HepG2 (cell line): ENCODE results near the gene CAPZB. TPM values are rescaled to one million over a fixed set of nuclear protein-coding genes. Genes with fewer than 3 reads are reported as not detected.
A peak's percentile ranks its signal among the peaks of the same experiment; 100 is the strongest.

Source experiments
- ATAC-seq: fragments of 200-7000 bp; cut with Tn5 transposase; 3 replicates; pipeline ENCODE4 v1.9.1; 2020; ENCODE audit warnings: mild to moderate bottlenecking, moderate library complexity
- BruUV-seq: library from RNA; stranded (reverse); fragments of 400-500 nt; replicated peaks from 2 replicates; lab custom pipeline; 2021; lab: Mats Ljungman, UMichigan
- CTCF ChIA-PET: fragments of 300-600 bp; formaldehyde crosslinking; extraction: SDS; loops from one replicate; lab custom pipeline; 2021; ENCODE audit warnings: low total read pairs, inconsistent platforms, low intra/inter-chr PET ratio; lab: Yijun Ruan, JAX
- POLR2A ChIA-PET: fragments of 350-600 bp; sonication (Branson Sonifier 250); formaldehyde crosslinking; loops from one replicate; lab custom pipeline; 2020; ENCODE audit warnings: antibody characterized with exemption, inconsistent platforms; lab: Yijun Ruan, JAX
- DNase-seq: peaks from one replicate; pipeline ENCODE4 v3.0.0-alpha.2; 2015; ENCODE audit warnings: low spot score
- FAIRE-seq: peaks from 3 replicates; lab custom pipeline; 2011; peaks lifted over from hg19 to GRCh38; lab: Jason Lieb, UNC
- H2AFZ ChIP-seq: one replicate; pipeline ENCODE4 v1.6.1; 2011; ENCODE audit warnings: low read length, inconsistent platforms
- H3K27ac ChIP-seq: fragments of 300-600 bp; 3 replicates; pipeline ENCODE4 v1.8.0; 2011; ENCODE audit warnings: mixed run types, mild to moderate bottlenecking, mixed read lengths, low read length, inconsistent platforms; ENCODE audit not compliant: insufficient read depth; ENCODE audit errors: extremely low read length
- H3K27me3 ChIP-seq, 2 experiments: fragments of 200-600 bp in 1 of 2; 2 replicates in 1 of 2; 3 replicates in 1 of 2; pipeline versions ENCODE4 v1.6.0 to v1.8.0; 2011; ENCODE audit warnings: low read length in 2 of 2, mild to moderate bottlenecking in 2 of 2, moderate library complexity in 2 of 2, inconsistent platforms in 1 of 2; ENCODE audit not compliant: insufficient read depth in 2 of 2, control insufficient read depth in 1 of 2
- H3K36me3 ChIP-seq, 2 experiments: fragments of 200-600 bp in 1 of 2; replicated peaks in 1 of 2; 2 replicates in 1 of 2; 3 replicates in 1 of 2; pipeline versions ENCODE4 v1.5.1 to v1.8.0; 2011; ENCODE audit warnings: low read length in 2 of 2, inconsistent platforms in 1 of 2; ENCODE audit not compliant: insufficient read depth in 2 of 2, control insufficient read depth in 1 of 2
- H3K4me1 ChIP-seq: 2 replicates; pipeline ENCODE4 v1.5.1; 2012; ENCODE audit warnings: low read length, inconsistent platforms; ENCODE audit not compliant: insufficient read depth
- H3K4me2 ChIP-seq: 2 replicates; pipeline ENCODE4 v1.6.0; 2011; ENCODE audit warnings: low read depth, low read length, inconsistent platforms
- H3K4me3 ChIP-seq, 3 experiments: fragments of 200-600 bp in 1 of 3; sonication (generic), shearing (Covaris generic) in 1 of 3; replicated peaks in 1 of 3; 2 replicates each; pipeline ENCODE4 v1.5.1; 2011 to 2016; ENCODE audit warnings: low read length in 3 of 3, inconsistent platforms in 2 of 3, low read depth in 2 of 3, mild to moderate bottlenecking in 2 of 3, control low read depth in 1 of 3, mixed read lengths in 1 of 3; ENCODE audit not compliant: insufficient read depth in 1 of 3
- H3K79me2 ChIP-seq: one replicate; pipeline ENCODE4 v1.6.1; 2011; ENCODE audit warnings: low read length, inconsistent platforms; ENCODE audit not compliant: insufficient read depth
- H3K9ac ChIP-seq: 2 replicates; pipeline ENCODE4 v1.6.0; 2011; ENCODE audit warnings: mild to moderate bottlenecking, low read depth, low read length, inconsistent platforms; ENCODE audit not compliant: insufficient read depth
- H3K9me3 ChIP-seq: 2 replicates; pipeline ENCODE4 v1.5.1; 2012; ENCODE audit warnings: mild to moderate bottlenecking, low read length
- H4K20me1 ChIP-seq: 2 replicates; pipeline ENCODE4 v1.6.0; 2011; ENCODE audit warnings: inconsistent platforms, mild to moderate bottlenecking, low read length, moderate library complexity; ENCODE audit not compliant: insufficient read depth
- ARID3A ChIP-seq: IDR thresholded peaks from 2 replicates; pipeline ENCODE4 v1.6.1; 2012; ENCODE audit warnings: low read depth, low read length, improper control_type of control experiment
- E2F5 ChIP-seq: sonication (generic); formaldehyde crosslinking; conservative IDR thresholded peaks from 2 replicates; pipeline ENCODE4 v1.4.0; 2020; ENCODE audit warnings: missing genetic modification reagents
- FOSL2 ChIP-seq: sonication (generic); formaldehyde crosslinking; IDR thresholded peaks from 2 replicates; pipeline ENCODE4 v1.4.0; 2020; ENCODE audit warnings: missing genetic modification reagents
- GATAD1 ChIP-seq: IDR thresholded peaks from 2 replicates; pipeline ENCODE4 v1.6.1; 2016; ENCODE audit warnings: missing genetic modification reagents, missing compliant biosample characterization
- GPN1 ChIP-seq: sonication (generic); formaldehyde crosslinking; IDR thresholded peaks from 2 replicates; pipeline ENCODE4 v1.5.1; 2020; ENCODE audit warnings: missing genetic modification reagents, borderline replicate concordance
- HINFP ChIP-seq: sonication (generic); formaldehyde crosslinking; IDR thresholded peaks from 2 replicates; pipeline ENCODE4 v1.4.0; 2020; ENCODE audit warnings: low read depth, mild to moderate bottlenecking, missing genetic modification reagents
- HNRNPLL ChIP-seq: fragments of 200-400 bp; formaldehyde crosslinking; IDR thresholded peaks from 2 replicates; pipeline ENCODE4 v1.6.1; 2017; ENCODE audit warnings: mild to moderate bottlenecking, low read depth, low read length; ENCODE audit not compliant: poor library complexity, severe bottlenecking
- LCORL ChIP-seq, 2 experiments: fragments of 450-650 bp in 1 of 2; sonication (generic) in 1 of 2; formaldehyde crosslinking in 1 of 2; IDR thresholded peaks; 2 replicates each; pipeline versions ENCODE4 v1.5.0 to v1.6.1; 2017 to 2020; ENCODE audit warnings: antibody characterized with exemption in 1 of 2, missing genetic modification reagents in 1 of 2
- SMYD3 ChIP-seq: sonication (generic); formaldehyde crosslinking; IDR thresholded peaks from 2 replicates; pipeline ENCODE4 v1.8.1; 2023; ENCODE audit warnings: mild to moderate bottlenecking, missing genetic modification reagents
- TGIF2 ChIP-seq: IDR thresholded peaks from 2 replicates; pipeline ENCODE4 v1.6.1; 2016; ENCODE audit warnings: control low read depth, missing compliant biosample characterization
- ZNF24 ChIP-seq: fragments of 450-650 bp; IDR thresholded peaks from 2 replicates; pipeline ENCODE4 v1.6.1; 2017; ENCODE audit warnings: antibody characterized with exemption, mild to moderate bottlenecking
- ZNF280B ChIP-seq: sonication (generic); formaldehyde crosslinking; IDR thresholded peaks from 2 replicates; pipeline ENCODE4 v1.5.0; 2020; ENCODE audit warnings: missing genetic modification reagents, mild to moderate bottlenecking, borderline replicate concordance
- ZNF354B ChIP-seq: sonication (generic); formaldehyde crosslinking; IDR thresholded peaks from 2 replicates; pipeline ENCODE4 v1.8.0; 2022; ENCODE audit warnings: mild to moderate bottlenecking, missing genetic modification reagents
- ZNF768 ChIP-seq: sonication (generic); formaldehyde crosslinking; IDR thresholded peaks from 2 replicates; pipeline ENCODE4 v1.4.0; 2020; ENCODE audit warnings: missing genetic modification reagents
- ZNF83 ChIP-seq: sonication (generic); formaldehyde crosslinking; IDR thresholded peaks from 2 replicates; pipeline ENCODE4 v1.4.0; 2020; ENCODE audit warnings: missing genetic modification reagents, mild to moderate bottlenecking, borderline replicate concordance
- ZSCAN22 ChIP-seq: sonication (generic); formaldehyde crosslinking; IDR thresholded peaks from 2 replicates; pipeline ENCODE4 v1.4.0; 2020; ENCODE audit warnings: mild to moderate bottlenecking, missing genetic modification reagents
- WGBS: methylation state at CpG from one replicate; pipeline ENCODE4 v1.1.6; 2017; ENCODE audit warnings: low lambda C conversion rate; 5-methylcytosine and 5-hydroxymethylcytosine counted together
- in situ Hi-C: cut with HindIII; loops from 2 replicates; pipeline ENCODE4 v1.10.0; 2017; ENCODE audit warnings: low pct_unique_long_range_greater_than_20kb; ENCODE audit not compliant: extremely low pct_ligation_motif_present
- intact Hi-C: fragments of 100-400 bp; cut with micrococcal nuclease; formaldehyde crosslinking; loops from one replicate; pipeline ENCODE4 v1.10.0; 2022; ENCODE audit not compliant: unreplicated experiment
- polyA plus RNA-seq, 8 experiments: library from polyadenylated mRNA; depleted of rRNA in 3 of 8; stranded (reverse) in 7 of 8; unstranded in 1 of 8; fragments of >200 nt; fragmentation: Illumina TruSeq in 4 of 8; extraction: Trizol in 4 of 8; gene quantifications; 2 replicates each; pipeline versions ENCODE4 v1.2.1 to v1.2.3, GENCODE V29; 2011 to 2016; ENCODE audit warnings: low read depth in 4 of 8, missing spikeins in 1 of 8, mixed read lengths in 1 of 8; ENCODE audit not compliant: insufficient read depth in 1 of 8
- total RNA-seq, 5 experiments: library from RNA; depleted of rRNA; stranded (reverse); fragments of >200 nt; fragmentation: Illumina TruSeq; extraction: Trizol; gene quantifications; 2 replicates each; pipeline ENCODE4 v1.2.3, GENCODE V29; 2016; ENCODE audit warnings: low read depth in 1 of 5

CAPZB gene
- total and polyA plus RNA-seq, 2 of the 13 experiments (the other 11 are each of a cell fraction or from before 2014, with no cell fraction given), result 58.9 to 76.9 TPM

GRCh38 chr1:19435851-19436455 is 49.4 kb downstream of the CAPZB start:
- WGBS, result 75% methylated on average over 12 of the region's 13 CpGs
- CTCF ChIA-PET, result interaction anchor here (1.1 kb wide), 1 partner anchor 9 kb away, joined by 3 read pairs; no protein-coding TSS in a partner anchor
- peak overlapping the region; percentile 59 for H3K27ac ChIP-seq
- BruUV-seq, result no TSS peak
- peaks cover 80% of the 10 kb centered on the region for H3K79me2 ChIP-seq
- DNase-seq (peak; percentile 44), FAIRE-seq (no peak), ATAC-seq (peak; percentile 19; the same call in 1 of the 3 replicates)
- peak overlapping the region; percentile 43; the same call in 1 of the 2 replicates for H3K4me2 ChIP-seq
- H3K27me3 ChIP-seq, result no peaks in the 10 kb centered on the region
- POLR2A ChIA-PET, result no interaction called here
- H3K36me3 ChIP-seq, result peaks cover 0 to 3% of the 10 kb centered on the region in 2 experiments; a peak in 2 of 5 replicates
- H3K4me1 ChIP-seq, result peaks cover 89% of the 10 kb centered on the region
- peaks cover 4% of the 10 kb centered on the region; the same call in 1 of the 2 replicates for H4K20me1 ChIP-seq
- in situ Hi-C loops, result no loop called here
- no peaks in the 10 kb centered on the region for H3K9me3 ChIP-seq
- H3K9ac ChIP-seq, result no peak overlapping the region
- intact Hi-C loops, result loop anchor here (1.0 kb wide), 1 partner anchor 45 kb away; no protein-coding TSS in a partner anchor
- no peak overlapping the region for H3K4me3 ChIP-seq
- no peak overlapping the region for H2AFZ ChIP-seq
- no peak for TF ChIP-seq GATAD1 (CRISPR knock-in tag)
- no peak for TF ChIP-seq SMYD3 (CRISPR knock-in tag)
- no peak for TF ChIP-seq ARID3A
- peak; percentile 61; the same call in 1 of the 2 replicates for TF ChIP-seq ZNF768 (CRISPR knock-in tag)
- no peak for TF ChIP-seq ZNF24
- TF ChIP-seq TGIF2 (CRISPR knock-in tag), result no peak
- no peak for TF ChIP-seq ZNF83
- no peak for TF ChIP-seq GPN1 (CRISPR knock-in tag)
- no peak for TF ChIP-seq LCORL (IDR thresholded peaks at IDR 0.05)
- no peak for TF ChIP-seq LCORL (CRISPR knock-in tag; IDR thresholded peaks at IDR 0.05)
- TF ChIP-seq HINFP (CRISPR knock-in tag), result no peak
- no peak for TF ChIP-seq HNRNPLL
- TF ChIP-seq ZNF354B, result no peak
- no peak for TF ChIP-seq E2F5 (CRISPR knock-in tag)
- no peak for TF ChIP-seq ZNF280B (CRISPR knock-in tag)
- TF ChIP-seq FOSL2 (CRISPR knock-in tag), result peak; percentile 82
- no peak for TF ChIP-seq ZSCAN22 (CRISPR knock-in tag)
